ENCODE measurements around the gene CFAP74.
"Not testable (repeated sequence)": the region's sequence is repeated elsewhere in the genome, so short reads cannot be mapped to it uniquely, and the experiment has no call there.

Gene CFAP74

DNA sequence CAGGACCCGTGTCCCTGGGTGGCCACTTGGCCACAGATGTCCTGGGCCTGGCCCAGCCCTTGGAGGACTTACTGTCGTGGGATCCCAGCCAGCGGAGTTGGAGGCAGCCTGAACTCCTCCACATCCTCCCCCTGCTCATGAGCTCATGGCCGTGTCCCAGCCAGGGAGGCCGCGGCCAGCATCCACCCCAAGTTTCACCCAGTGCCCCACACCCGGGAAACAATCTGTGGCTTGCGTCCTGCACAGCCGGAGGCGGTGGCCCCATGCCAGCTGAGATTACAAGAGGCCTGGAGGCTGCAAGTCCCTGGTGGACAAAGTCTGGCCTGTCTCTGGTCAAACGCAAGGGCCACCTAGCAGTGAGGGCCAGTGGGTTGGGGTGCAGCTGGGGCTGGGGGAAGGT lies 57.0 kb downstream of the CFAP74 start:
- no peak for DNase-seq

DNA sequence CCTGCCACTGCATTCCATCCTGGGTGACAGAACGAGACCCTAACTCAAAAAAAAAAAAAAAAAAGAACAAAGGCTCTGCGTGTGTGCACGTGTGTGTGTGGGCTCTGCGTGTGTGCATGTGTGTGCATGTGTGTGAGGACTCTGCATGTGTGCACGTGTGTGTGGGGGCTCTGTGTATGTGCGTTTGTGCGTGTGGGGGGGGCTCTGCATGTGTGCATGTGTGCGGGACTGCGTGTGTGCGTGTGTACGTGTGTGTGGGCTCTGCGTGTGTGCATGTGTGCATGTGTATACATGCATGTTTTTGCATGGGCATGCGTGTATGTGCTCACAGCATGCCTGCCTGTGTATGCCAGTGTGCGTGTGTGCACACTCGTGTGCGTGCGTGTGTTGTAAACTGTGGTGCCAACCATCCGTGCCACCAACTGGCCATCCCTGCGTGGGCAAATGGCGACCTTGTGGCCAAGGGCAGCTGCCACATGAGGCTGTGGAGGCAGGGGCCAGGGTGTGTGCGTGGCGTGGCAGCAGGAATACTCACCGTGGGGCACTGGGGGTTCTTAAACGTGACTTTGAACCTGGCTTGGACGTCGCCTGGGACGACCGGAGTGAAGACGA lies 57.7 kb downstream of the CFAP74 start:
- DNase-seq, result no peak

GRCh38 chr1:1943834-1944570 lies 59.6 kb downstream of the CFAP74 start:
- DNase-seq, result no peak

DNA sequence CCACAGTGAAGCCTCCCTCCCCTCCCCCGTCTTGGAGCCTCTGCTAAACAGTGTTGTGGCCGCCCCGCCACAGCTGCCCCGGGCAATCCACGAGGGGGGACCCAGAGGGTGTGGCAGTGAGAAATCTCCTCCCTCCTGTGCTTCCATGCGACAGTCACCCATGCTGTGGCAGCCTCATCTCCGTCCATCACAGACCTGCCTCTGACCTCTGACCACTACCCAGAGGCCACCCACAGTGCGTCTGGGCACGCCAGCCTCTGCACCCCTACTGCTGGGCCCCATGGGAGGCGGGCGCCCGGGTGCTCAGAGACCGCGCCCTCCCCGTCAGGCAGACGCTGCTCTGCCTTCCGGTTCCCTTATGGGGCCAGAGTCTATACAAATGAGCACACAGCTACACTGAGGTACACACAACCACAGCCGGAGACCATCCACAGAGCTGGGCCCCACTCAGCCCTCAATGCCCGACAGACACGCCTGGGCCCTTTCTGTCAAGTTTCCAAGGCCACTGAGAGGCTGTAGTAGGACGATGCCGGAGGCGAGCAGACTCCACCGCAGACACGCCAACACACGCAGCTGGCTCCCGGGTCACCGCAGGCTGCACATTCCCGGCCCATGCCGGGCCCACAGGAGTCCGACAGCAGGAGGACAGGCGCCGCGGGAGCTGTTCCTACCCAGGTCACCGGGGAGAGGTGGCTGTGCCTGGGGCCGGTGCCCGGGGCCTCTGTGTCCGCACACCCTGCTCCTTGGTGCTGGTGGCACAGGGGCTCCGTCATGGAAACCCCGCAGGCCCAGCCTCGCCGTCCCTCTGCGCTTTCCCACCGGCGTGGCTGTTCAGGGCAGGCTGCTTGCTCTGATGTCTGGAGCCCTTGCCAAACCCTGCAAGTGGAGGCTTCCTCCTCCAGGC lies 60.6 kb downstream of the CFAP74 start:
- no peak for DNase-seq

- no peak for DNase-seq
Measured at GRCh38 chr1:1941868-1942752, 61.5 kb downstream of the CFAP74 start.

GRCh38 chr1:1941211-1941841 lies 62.3 kb downstream of the CFAP74 start:
- no peak for DNase-seq

DNA sequence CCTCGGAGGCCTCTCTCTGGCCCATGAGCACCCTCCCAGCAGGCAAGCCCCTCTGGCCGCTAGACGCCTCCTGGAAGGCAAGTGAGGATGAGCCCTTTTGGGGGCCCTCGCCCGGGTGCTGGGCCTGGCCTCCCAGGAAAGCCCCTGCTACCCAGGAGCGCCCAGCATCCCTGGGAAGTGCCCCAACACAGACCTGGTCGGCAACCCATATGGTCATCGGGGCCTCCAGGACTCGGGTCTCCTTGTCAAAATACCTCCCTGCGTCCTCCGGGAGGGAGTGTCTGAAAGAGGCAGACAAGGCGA lies 63.5 kb downstream of the CFAP74 start:
- no peak for DNase-seq

- DNase-seq, result no peak
Measured at GRCh38 chr1:1939296-1940122, 64.1 kb downstream of the CFAP74 start.

GRCh38 chr1:1938613-1939295 lies 64.8 kb downstream of the CFAP74 start:
- DNase-seq, result no peak

GRCh38 chr1:1938276-1938573 lies 65.4 kb downstream of the CFAP74 start:
- no peak for DNase-seq

DNA sequence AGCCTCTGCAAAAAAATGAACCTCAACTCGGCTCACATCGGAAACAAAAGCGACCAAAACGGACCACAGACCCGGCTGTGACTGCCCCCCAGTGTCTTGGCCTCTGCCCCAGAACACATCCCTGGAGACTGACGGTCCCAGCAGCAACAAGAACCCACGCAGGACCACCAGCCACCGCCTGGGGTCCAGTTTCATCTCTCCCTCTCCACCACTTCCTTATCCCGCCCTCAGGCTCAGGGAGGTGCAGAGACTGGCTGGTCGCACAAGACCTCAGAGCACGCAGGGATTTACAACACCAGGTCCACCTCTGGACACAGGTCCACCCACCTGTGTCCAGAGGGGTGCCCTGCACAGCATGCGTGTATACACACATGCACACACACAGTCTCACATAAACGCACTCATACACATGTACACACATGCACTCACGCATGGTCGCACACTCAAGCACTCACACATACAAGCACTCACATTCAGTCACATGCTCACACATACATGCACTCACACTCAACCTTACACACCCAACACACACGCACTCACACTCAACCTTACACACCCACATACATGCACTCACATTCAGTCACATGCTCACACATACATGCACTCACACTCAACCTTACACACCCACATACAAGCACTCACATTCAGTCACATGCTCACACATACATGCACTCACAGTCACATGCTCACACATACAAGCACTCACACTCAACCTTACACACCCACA lies 65.9 kb downstream of the CFAP74 start:
- no peak for DNase-seq

GRCh38 chr1:1937061-1937460 lies 66.5 kb downstream of the CFAP74 start:
- no peak for DNase-seq

GRCh38 chr1:1934848-1935247 lies 68.7 kb downstream of the CFAP74 start:
- DNase-seq, result not testable (repeated sequence)

DNA sequence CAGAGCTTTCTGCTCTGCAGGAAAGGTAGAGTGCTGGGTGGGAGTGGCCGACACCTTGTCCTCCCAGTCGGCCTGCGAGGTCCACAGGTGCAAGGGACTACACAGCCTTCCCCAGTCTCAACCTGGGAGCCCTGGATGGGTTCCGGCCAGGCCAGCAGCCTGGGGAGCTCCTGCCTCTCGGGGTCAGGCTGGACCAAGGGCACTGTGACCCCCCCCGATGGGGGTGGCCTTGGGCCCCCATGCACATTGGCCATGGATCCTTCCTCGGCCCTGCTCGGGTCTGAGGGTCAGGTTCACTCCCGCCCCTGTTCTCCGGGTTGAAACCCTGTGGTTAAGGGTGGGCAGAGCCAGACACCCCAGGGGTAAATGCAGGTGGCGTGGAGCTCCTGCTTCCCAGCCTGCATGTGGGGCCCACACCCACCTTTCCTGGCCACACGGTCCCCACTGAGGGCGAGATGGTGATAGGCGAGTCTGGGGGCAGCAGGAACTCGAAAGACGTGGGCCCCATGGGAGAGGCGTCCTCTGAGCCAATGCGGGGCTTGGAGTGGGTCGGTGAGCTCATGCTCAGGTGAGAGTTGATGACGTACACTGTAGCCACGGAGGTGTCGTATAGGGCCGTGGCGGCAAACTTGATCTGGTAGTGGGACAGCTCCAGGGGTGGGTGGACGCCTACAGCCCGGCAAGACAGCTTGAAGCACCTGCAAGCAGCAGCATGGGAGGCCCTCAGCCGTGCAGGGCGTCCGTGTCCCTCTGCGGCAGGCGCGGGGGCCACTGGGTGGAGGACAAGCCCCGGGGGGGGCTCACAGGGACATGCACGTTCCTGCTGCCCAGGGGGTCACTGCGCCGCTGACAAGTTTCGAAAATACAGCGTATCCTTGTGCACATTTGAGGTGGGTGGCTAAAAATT lies 73.7 kb downstream of the CFAP74 start:
- DNase-seq, result no peak

DNA sequence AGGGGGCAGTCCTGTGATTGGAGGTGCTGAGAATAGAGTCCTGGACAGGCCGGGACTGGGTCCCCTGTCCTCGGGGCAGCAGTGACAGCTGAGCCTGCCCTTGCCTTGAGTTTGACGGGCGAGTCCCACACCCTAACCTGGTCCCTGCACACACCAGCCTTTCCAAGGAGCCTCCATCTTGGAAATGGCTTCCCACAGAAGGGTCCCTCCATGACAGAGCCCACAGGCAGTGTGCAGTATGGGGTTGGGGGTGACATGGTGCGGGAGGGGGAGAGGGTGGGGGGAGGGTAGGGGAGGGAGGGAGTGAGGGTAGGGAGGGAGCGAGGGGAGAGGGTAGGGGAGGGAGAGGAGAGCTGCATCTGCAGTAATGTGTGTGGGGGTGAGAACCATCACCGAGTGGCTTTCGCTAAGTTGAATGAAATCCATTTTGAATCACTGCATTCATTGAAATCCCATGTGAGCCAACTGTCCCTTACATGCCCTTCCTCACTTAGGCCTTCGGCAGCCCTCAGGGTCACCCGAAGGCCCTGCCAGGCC lies 74.4 kb downstream of the CFAP74 start:
- no peak for DNase-seq

- no peak for DNase-seq
Measured at GRCh38 chr1:1928231-1929101, 75.1 kb downstream of the CFAP74 start.

DNA sequence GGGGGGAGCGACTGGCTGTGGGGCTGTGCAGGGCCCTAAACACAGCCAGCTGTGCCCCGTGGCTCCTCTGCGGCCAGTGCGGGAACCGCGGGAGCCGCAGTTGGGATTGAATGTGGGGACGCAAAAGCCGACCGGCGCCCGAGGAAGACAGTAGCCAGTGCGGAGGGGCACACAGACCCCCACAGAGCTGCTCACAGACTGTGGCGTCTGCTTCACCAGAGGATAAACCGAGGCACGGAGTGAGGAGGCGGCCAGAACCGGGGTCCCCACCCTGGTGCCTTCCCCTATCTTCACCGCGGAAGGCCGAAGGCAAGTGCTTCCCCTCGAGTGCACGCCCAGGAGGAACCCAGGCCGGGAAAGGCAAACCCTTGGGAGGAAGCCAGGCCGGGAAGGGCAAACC lies 75.8 kb downstream of the CFAP74 start:
- no peak for DNase-seq

All from right kidney (tissue), 1 donor.